AG04450 (cell line): ENCODE results near the gene ZNF212. TPM values are rescaled to one million over a fixed set of nuclear protein-coding genes. Genes with fewer than 3 reads are reported as not detected.
"Not testable (repeated sequence)": the region's sequence is repeated elsewhere in the genome, so short reads cannot be mapped to it uniquely, and the experiment has no call there.

Experiments
- CTCF ChIA-PET: fragments of 300-600, 350-600 bp; formaldehyde crosslinking; extraction: SDS; loops from one replicate; lab custom pipeline; 2022; ENCODE audit warnings: antibody characterized with exemption, inconsistent platforms; lab: Charles Lee
- POLR2A ChIA-PET: fragments of 350-600 bp; formaldehyde crosslinking; extraction: SDS; loops from one replicate; lab custom pipeline; 2021; ENCODE audit warnings: antibody characterized with exemption, inconsistent platforms; lab: Yijun Ruan, JAX
- DNase-seq: peaks from one replicate; pipeline ENCODE4 v3.0.0-alpha.2; 2011; ENCODE audit warnings: low read depth, low spot score
- H3K27ac ChIP-seq: one replicate; pipeline ENCODE4 v1.5.1; 2012; ENCODE audit warnings: low read depth, low read length, control low read depth
- H3K27me3 ChIP-seq: one replicate; pipeline ENCODE4 v1.6.0; 2012; ENCODE audit warnings: low read length; ENCODE audit not compliant: control insufficient read depth, insufficient read depth
- H3K4me3 ChIP-seq: 2 replicates; pipeline ENCODE4 v1.5.1; 2011; ENCODE audit warnings: mild to moderate bottlenecking, low read depth, low read length, control low read depth
- H3K9me3 ChIP-seq: 2 replicates; pipeline ENCODE4 v1.5.1; 2012; ENCODE audit warnings: low read length; ENCODE audit not compliant: control insufficient read depth, insufficient read depth
- polyA plus RNA-seq: library from polyadenylated mRNA; depleted of rRNA; stranded (reverse); fragments of >200 nt; gene quantifications from 2 replicates; pipeline ENCODE4 v1.2.3, GENCODE V29; 2011
- TF ChIP-seq, protein P1 (sequence below): IDR thresholded peaks from 2 replicates; pipeline ENCODE4 v1.5.1; 2011; ENCODE audit warnings: low read depth, low read length, control low read depth, inconsistent platforms

ZNF212 gene
- polyA plus RNA-seq, 1 experiment: 4.1 TPM

DNA sequence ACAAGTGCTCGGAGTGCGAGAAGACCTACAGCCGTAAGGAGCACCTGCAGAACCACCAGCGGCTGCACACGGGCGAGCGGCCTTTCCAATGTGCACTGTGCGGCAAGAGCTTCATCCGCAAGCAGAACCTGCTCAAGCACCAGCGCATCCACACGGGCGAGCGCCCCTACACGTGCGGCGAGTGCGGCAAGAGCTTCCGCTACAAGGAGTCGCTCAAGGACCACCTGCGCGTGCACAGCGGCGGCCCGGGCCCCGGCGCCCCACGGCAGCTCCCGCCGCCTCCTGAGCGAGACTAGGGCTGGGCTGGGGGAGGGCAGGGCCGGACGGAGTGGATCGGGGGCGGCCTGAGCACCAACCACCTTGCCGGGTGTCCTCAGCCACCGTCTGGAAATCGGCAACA, 15.1 kb upstream of the ZNF212 start:
- TF ChIP-seq, protein P1, sequence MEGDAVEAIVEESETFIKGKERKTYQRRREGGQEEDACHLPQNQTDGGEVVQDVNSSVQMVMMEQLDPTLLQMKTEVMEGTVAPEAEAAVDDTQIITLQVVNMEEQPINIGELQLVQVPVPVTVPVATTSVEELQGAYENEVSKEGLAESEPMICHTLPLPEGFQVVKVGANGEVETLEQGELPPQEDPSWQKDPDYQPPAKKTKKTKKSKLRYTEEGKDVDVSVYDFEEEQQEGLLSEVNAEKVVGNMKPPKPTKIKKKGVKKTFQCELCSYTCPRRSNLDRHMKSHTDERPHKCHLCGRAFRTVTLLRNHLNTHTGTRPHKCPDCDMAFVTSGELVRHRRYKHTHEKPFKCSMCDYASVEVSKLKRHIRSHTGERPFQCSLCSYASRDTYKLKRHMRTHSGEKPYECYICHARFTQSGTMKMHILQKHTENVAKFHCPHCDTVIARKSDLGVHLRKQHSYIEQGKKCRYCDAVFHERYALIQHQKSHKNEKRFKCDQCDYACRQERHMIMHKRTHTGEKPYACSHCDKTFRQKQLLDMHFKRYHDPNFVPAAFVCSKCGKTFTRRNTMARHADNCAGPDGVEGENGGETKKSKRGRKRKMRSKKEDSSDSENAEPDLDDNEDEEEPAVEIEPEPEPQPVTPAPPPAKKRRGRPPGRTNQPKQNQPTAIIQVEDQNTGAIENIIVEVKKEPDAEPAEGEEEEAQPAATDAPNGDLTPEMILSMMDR: no peak
- ChIA-PET CTCF (no interaction called here), POLR2A (no interaction called here)

GRCh38 chr7:149225106-149225505, 14.3 kb upstream of the ZNF212 start:
- no peaks in the 10 kb centered on the region for H3K27me3 ChIP-seq
- TF ChIP-seq, protein P1: no peak
- POLR2A ChIA-PET: no interaction called here
- peaks cover 13% of the 10 kb centered on the region; the same call in 1 of the 2 replicates for H3K9me3 ChIP-seq
- DNase-seq: no peak
- CTCF ChIA-PET: interaction anchor here (0.5 kb wide), 1 partner anchor 50 kb away, joined by 4 read pairs; no protein-coding TSS in a partner anchor
- H3K4me3 ChIP-seq: no peak overlapping the region
- H3K27ac ChIP-seq: no peak overlapping the region

More for the DNA sequence above, 15.1 kb upstream of the ZNF212 start:
- no peak overlapping the region for H3K4me3 ChIP-seq
- H3K27me3 ChIP-seq: no peaks in the 10 kb centered on the region
- no peak for DNase-seq
- no peak overlapping the region for H3K27ac ChIP-seq
- H3K9me3 ChIP-seq: peaks cover 13% of the 10 kb centered on the region; the same call in 1 of the 2 replicates

DNA sequence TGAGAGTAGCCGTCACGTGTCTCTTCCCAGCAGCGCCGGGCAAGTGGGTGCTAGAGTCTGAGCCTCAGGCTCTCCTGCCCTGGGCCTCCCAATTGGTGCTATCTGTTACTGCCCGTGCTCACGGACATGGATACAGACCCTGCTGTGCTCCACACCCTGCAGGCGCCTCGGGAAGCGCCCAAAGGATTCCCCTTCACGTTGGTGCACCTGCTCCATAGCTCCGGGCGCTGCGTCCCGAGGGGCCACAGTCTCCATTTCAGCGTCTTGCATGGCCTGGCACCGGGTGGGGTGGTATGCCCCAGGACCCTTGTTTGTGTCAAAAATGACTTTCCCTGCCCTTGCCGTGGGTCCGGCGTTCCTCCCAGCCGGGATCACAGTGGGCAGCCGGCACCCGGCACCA, 13.8 kb upstream of the ZNF212 start:
- TF ChIP-seq, protein P1: no peak
- ChIA-PET POLR2A (no interaction called here), CTCF (no interaction called here)

GRCh38 chr7:149226366-149226765, 13.1 kb upstream of the ZNF212 start:
- H3K9me3 ChIP-seq: peaks cover 13% of the 10 kb centered on the region; the same call in 1 of the 2 replicates

More for the DNA sequence above, 13.8 kb upstream of the ZNF212 start:
- Histone ChIP-seq H3K9me3 (peaks cover 13% of the 10 kb centered on the region; the same call in 1 of the 2 replicates), H3K27me3 (no peaks in the 10 kb centered on the region), H3K27ac (no peak overlapping the region), H3K4me3 (no peak overlapping the region)
- no peak for DNase-seq

DNA sequence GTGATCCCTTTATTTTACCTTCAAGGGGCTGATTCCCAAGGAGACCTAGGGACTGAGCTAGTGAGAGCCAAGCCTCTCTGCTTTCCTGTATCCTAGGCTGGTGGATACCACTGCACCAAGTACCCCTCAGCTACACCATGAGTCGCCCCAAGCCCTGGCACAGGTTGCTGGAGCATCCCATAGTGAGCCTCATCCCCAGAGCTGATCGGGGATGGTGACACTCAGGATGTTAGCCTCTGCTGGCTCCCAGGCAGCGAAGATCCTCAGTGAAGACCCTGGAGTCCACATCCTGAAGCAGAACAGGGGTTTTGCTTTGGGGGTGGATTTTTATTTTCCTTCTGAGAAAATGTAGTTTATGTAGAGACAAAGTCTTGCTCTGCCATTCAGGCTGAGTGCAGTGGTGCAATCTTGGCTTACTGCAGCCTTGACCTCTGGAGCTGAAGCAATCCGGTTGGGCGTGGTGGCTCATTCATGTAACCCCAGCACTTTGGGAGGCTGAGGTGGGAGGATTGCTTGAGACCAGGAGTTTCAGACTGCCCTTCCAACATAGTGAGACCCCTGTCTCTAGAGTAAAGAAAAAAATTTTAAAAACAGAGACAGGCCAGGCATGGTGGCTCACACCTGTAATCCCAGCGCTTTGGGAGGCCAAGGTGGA, 12.5 kb upstream of the ZNF212 start:
- ChIA-PET CTCF (interaction anchor here (1.6 kb wide), 1 partner anchor 31 kb away, joined by 3 read pairs; no protein-coding TSS in a partner anchor), POLR2A (no interaction called here)
- TF ChIP-seq, protein P1: no peak
- no peak for DNase-seq
- Histone ChIP-seq H3K27ac (no peak overlapping the region), H3K27me3 (no peaks in the 10 kb centered on the region), H3K4me3 (no peak overlapping the region), H3K9me3 (peaks cover 13% of the 10 kb centered on the region; the same call in 1 of the 2 replicates)

More at GRCh38 chr7:149226366-149226765, 13.1 kb upstream of the ZNF212 start:
- DNase-seq, H3K27ac ChIP-seq, H3K27me3 ChIP-seq, POLR2A ChIA-PET, H3K4me3 ChIP-seq: not testable (repeated sequence)
- CTCF ChIA-PET: interaction anchor here (1.6 kb wide), 1 partner anchor 30 kb away, joined by 3 read pairs; no protein-coding TSS in a partner anchor
